ENCODE measurements around the gene PTGS1.
"Not testable (repeated sequence)": the region's sequence is repeated elsewhere in the genome, so short reads cannot be mapped to it uniquely, and the experiment has no call there.

PTGS1 gene

GRCh38 chr9:122398371-122398924 lies 27.6 kb downstream of the PTGS1 start:
- no peak for DNase-seq (ENCODE audit: low read depth)

GRCh38 chr9:122401896-122402295 lies 31.1 kb downstream of the PTGS1 start:
- DNase-seq (ENCODE audit: low read depth) = no peak

GRCh38 chr9:122402403-122402871 lies 31.6 kb downstream of the PTGS1 start:
- no peak for DNase-seq (ENCODE audit: low read depth)

- DNase-seq (ENCODE audit: low read depth) = no peak
Measured at GRCh38 chr9:122402874-122403273, 32.0 kb downstream of the PTGS1 start.

- no peak for DNase-seq (ENCODE audit: low read depth)
Measured at GRCh38 chr9:122403381-122404000, 32.7 kb downstream of the PTGS1 start.

GRCh38 chr9:122405304-122406069 lies 34.7 kb downstream of the PTGS1 start:
- not testable (repeated sequence) for DNase-seq (ENCODE audit: low read depth)

- DNase-seq (ENCODE audit: low read depth) = no peak
Measured at GRCh38 chr9:122406070-122406890, 35.5 kb downstream of the PTGS1 start.

GRCh38 chr9:122414108-122414507 lies 43.3 kb downstream of the PTGS1 start:
- DNase-seq (ENCODE audit: low read depth) = not testable (repeated sequence)

- no peak for DNase-seq (ENCODE audit: low read depth)
Measured at GRCh38 chr9:122418016-122418415, 47.2 kb downstream of the PTGS1 start.

GRCh38 chr9:122420315-122420714 lies 49.5 kb downstream of the PTGS1 start:
- no peak for DNase-seq (ENCODE audit: low read depth)

- no peak for DNase-seq (ENCODE audit: low read depth)
Measured at GRCh38 chr9:122425087-122425486, 54.3 kb downstream of the PTGS1 start.

GRCh38 chr9:122426723-122427122 lies 55.9 kb downstream of the PTGS1 start:
- DNase-seq (ENCODE audit: low read depth) = no peak

GRCh38 chr9:122442568-122442967 lies 71.7 kb downstream of the PTGS1 start:
- no peak for DNase-seq (ENCODE audit: low read depth)

GRCh38 chr9:122444041-122444733 lies 73.4 kb downstream of the PTGS1 start:
- no peak for DNase-seq (ENCODE audit: low read depth)

All from T-helper 22 cell (primary cell).